Suppressor macrophage treated with lipopolysaccharide for 1 hour (primary cell): ENCODE results near the gene GTF2IRD1.
"Not testable (repeated sequence)": the region's sequence is repeated elsewhere in the genome, so short reads cannot be mapped to it uniquely, and the experiment has no call there.

Experiments used
- DNase-seq, 3 donors: peaks; one replicate each; pipeline ENCODE4 v3.0.0-alpha.2; 2020 to 2022

GTF2IRD1 gene

DNA sequence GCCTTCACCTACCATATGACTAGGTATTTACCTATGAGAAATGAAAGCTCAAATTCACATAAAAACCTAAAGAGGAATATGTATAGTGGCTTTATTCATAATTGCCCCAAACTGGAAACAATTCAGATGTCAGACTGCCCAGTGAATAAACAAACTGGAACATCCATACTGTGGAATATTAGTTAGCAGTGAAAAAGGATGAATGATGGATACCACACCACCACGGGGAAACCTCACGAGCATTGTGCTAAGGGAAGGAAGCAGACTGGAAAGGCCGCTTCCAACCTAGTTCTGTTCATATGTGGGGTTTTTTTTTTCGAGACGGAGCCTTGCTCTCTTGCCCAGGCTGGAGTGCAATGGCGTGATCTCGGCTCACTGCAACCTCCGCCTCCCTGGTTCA, 16.8 kb downstream of the GTF2IRD1 start:
- no peak for DNase-seq

DNA sequence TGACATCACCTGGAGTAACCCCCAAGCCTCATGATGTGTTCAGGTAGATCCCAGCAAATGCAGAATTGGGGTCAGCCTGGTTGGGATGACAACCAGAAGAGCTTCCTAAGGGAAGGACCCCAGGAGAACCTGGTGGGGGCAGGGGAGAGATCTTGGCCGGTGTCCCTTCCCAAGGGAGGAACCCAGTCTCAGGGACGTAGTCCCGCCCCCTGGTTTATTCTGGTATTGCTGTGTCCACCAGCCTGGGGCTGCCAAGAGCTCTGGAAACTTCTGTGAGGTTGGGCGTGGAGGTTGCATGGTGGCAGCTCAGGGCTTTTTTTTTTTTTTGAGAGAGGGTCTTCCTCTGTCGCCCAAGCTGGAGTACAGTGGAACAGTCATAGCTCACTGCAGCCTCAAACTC, 19.4 kb downstream of the GTF2IRD1 start:
- DNase-seq = no peak

DNA sequence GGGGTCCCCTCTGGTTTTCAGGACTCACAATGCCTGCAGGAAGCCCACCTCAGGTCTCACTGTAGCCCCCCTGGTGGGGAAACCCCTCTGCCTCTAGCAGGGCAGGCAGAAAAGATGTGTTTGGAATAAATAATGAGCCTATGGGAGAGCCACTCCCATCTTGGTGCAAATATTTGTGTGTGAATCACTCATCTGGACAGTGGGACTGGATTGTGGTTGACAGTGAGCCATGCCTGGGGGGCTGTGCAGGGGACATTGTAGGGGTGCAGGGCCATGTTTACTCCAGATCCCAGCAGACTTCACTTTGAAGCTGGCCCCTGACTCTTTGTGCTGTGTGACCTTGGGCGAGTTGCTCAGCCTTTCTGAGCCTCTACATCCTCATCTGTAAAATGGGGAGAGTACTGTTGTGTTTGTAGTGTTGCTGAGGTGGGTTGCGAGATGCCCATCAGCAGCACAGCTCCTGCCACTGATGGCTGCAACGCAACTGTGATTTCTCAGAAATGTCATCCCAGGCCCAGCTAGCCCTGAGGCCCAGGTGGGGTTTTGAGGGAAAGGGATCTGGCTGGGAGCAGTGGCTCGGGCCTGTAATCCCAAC, 20.7 kb downstream of the GTF2IRD1 start:
- no peak for DNase-seq

DNA sequence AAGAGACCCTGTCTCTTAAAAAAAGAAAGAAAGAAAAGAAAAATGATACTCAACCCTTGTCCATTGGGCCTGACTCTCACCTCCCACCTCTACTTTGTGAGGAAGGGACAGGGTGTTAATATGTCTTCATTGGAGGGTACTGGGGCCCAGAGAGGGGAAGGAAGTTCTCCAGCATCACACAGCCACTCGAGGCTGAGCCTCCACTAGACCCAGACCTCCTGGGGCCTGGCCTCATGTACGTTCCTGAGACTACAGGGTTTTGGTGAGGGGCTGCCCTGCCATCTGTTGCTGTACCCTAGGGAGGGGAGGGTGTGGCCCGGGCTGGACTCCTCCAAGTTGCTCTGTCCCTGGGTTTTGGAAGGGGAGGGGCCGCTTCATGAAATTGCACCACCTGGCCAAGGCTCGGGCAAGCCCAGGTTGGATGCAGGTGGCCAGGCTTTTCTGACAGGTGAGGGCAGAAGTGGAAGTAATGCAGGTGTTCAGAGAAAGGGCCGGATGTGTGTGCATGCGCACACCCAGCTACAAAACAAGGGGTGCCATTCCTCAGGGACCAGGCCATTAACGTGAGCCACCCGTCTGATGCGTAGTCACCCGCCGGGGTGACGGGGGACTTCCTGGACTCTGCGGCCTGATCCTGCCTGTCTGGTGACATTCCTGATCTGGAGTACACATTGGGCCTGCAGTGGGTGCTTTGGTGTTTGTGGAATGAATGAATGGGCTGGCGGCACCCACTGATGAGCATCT, 21.7 kb downstream of the GTF2IRD1 start:
- no peak for DNase-seq

DNA sequence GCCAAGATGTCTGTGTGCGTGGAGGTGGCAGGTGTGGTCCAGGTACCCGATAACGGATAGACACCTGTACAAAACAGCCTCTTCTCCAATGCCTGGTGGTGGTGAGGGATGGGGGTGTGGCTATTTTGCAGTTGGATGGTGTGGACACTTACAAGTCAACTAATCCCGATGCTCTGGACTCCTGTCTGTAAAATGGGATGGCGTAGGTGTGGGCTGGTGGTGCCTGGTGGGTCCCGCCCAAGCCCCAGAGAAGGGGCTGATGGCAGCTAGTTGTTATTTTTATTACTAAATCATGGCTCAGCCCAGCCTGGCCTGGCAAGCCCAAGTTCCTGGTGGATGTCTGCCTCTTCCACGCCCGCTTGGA, 22.3 kb downstream of the GTF2IRD1 start:
- DNase-seq = no peak

DNA sequence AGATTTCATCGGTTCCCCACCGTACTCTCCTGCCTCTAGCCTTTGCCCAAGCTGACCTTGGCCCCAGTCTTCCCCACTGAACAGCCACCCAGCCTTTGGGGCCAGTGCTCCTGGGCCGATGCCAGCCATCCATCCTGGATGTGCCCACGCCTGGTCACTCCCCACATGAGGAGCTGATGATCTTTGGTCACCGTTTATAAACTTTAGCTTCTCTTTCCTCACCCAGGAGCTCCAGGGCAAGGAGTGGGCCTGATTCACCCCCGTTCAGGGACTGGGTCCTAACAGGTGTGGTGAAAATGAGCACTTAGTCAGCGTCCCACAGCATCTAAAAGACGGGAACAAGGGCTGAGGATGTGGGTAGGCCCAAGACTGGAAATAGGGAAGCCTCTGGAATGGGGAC, 22.9 kb downstream of the GTF2IRD1 start:
- no peak for DNase-seq

DNA sequence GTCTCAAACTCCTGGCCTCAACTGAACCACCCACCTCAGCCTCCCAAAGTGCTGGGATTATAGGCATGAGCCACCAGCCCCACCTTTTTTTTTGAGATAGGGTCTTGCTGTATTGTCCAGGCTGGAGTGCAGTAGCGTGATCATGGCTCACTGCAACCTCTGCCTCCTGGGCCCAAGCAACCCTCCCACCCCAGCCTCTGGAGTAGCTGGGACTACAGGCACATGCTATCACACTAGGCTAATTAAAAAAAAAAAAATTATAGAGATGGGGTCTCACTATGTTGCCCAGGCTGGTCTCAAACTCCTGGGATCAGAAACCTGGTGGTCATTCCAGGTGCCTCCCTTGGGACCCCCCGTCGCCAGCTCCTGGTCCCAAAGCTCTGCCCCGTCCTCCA, 25.0 kb downstream of the GTF2IRD1 start:
- DNase-seq = no peak

DNA sequence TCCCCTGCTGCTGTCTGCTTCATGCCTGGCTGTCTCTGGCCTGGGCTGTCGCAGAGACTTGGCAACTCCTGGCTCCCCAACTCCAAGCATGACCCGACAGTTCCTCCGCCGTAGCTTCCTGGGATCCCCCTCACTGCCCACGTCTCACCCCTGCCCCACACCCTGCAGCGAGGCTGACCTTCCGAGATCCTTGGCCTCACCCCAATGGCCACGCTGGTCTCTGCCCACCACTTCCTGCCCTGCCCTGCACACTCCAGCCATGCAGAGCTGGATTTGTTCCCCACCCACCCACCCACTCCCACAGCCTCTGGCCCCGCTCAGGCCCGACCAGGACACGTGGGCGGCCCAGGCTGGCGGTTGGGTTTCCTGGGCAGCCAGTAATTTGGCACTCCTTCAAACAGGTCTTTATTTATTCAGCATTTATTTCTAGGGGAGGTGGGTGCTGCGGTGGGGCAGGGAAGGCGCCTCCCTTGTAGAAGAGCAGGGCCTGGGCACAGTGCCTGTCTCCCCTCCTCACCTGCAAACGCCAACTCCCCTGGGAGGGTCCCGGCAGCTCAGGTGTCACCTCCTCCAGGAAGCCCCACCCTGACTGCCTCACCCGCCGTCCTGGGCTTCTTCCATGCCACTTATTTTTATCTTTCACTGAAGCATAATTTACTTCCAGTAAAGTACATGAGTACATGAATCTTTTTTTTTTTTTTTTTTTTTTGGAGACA, 25.5 kb downstream of the GTF2IRD1 start:
- peak; percentile 78 to 90 (median 86) for DNase-seq

DNA sequence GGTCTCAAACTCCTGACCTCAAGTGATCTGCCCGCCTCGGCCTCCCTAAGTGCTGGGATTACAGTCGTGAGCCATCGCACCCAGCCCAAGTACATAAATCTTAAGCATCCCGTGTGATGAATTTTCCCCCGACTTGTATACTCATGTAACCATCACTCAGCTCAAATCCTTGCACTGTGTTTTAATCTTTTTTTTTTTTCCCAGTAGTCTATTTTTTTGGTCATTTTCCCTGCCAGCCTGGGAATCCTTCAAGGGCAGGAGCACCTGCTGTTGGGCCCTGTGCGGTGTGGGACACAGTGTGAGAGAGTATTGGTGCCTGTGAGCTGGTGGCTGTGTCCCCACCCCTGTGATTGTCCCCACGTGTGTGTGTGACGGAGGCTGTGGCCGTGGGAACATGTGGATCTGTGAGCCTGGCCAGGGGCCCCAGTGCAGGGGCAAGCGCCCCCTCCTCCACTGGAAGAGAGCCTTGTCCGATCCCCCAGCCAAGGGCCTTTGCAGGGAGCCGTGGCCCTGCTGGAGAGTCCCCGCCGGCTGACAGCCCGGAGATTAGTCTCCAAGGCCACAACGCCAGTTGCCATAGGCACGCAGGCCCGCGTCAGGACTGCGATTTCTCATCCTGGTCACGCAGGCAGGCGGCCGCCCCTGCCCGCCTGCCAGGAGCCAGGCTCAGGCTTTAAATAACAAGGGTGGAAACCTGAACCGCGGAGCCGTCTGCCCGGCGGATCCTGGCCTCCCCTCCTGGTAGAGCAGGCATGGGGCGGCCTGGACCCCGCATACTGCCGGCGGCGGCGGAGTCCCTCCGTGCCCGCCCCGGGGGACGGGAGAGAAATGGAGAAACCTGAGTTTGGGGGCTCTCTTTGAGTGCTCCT, 26.5 kb downstream of the GTF2IRD1 start:
- peak; percentile 86 to 91 (median 90) for DNase-seq

DNA sequence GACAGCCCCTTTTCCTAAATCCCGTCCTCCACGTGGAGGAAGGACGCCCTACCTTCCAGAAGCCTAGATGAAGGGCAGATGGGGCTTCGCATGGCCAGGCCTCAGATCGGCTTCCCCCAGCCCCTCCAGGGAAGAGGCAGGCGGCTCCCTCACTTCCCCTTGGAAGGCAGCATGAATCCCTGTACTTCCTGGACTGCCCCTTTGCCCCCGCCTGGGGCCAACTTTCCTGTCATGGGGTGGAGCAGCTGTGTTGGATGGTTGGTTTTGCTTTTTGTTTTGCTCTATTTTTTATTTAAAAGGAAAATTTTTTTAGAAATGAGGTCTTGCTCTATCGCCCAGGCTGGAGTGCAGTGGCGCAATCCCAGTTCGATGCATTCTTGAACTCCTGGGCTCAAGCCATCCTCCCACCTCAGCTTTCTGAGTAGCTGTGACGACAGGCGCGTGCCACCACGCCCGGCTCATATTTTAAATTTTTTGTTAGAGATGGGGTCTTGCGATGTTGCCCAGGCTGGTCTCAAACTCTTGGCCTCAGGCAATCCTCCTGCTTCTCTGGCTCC, 27.2 kb downstream of the GTF2IRD1 start:
- peak; percentile 27 to 79 (median 79) for DNase-seq

DNA sequence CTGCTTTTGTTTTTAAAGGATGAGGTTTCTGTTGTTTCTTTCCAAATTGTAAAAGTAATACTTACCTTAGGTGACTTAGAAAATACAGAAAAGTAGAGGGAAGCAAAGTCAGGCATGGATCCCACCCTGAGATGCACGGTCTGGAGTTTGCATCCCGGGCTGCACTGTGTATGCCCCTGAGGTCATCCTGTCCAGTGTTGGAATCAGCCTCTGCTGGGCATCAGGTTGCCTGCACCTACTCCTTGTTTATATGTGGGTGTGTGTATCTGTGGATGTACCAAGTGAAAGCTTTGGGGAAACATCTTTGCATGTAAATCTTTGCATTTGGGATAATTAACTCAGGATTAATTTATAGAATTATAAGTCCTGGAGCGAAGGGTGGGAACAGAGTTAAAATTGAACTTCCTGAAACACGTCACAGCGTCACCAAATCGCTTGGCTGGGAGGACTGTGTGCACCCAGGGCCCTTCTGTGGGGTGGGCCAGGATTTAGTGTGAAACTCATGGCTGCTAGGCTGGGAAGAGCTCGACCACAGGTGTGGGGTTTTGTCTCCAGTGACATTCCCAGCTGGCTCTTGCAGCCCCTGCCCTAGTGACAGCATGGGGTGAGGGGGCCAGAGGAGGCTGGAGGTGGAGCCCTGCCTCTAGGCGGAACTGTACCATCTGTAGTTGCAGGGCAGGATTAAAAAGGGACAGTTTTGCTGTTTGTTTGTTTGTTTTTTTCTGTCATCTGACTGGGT, 27.9 kb downstream of the GTF2IRD1 start:
- no peak for DNase-seq

DNA sequence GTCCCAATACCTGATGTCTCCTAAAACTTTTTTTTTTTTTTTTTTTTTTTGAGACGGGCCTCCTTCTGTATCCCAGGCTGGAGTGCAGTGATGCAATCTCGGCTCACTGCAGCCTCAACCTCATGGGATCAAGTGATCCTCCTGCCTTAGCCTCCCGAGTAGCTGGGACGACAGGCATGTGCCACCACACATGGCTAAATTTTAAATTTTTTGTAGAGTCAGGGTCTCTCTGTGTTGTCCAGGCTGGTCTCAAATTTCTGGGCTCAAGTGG, 28.4 kb downstream of the GTF2IRD1 start:
- no peak for DNase-seq

DNA sequence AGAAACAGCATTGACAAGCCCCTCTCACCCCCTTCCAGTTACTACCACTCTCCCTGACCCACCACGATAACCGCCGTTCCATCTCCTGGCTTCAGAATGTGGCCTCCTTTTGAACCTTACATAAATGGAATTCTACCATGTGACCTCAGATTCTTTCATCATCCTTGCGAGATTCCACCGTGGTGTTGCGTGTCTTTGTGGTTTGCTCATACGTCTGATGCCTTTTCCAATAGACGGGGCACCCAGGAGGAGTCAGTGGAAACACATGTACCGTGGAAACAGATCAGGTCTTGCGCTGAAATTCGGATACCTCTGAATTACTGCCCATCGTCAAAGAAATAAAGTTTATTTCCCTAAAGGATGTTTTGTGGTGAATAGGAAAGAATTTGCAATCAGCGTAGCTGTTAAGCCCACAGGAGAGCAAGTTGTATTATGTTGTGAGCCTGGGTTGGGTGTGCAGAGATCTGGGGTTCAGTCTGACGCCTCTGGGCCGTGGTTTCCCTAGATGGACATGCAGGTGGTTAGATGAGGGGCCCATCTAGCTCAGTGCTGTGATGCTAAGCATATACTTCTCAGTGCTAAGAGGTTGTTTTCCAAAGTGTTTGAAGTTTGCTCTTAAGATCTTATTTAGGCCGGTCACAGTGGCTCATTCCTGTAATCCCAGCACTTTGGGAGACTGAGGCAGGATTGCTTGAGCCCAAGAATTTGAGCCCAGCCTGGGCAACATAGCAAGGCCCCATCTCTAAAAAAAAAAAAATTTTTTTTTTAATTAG, 29.1 kb downstream of the GTF2IRD1 start:
- peak; percentile 62 to 68 (median 67) for DNase-seq

DNA sequence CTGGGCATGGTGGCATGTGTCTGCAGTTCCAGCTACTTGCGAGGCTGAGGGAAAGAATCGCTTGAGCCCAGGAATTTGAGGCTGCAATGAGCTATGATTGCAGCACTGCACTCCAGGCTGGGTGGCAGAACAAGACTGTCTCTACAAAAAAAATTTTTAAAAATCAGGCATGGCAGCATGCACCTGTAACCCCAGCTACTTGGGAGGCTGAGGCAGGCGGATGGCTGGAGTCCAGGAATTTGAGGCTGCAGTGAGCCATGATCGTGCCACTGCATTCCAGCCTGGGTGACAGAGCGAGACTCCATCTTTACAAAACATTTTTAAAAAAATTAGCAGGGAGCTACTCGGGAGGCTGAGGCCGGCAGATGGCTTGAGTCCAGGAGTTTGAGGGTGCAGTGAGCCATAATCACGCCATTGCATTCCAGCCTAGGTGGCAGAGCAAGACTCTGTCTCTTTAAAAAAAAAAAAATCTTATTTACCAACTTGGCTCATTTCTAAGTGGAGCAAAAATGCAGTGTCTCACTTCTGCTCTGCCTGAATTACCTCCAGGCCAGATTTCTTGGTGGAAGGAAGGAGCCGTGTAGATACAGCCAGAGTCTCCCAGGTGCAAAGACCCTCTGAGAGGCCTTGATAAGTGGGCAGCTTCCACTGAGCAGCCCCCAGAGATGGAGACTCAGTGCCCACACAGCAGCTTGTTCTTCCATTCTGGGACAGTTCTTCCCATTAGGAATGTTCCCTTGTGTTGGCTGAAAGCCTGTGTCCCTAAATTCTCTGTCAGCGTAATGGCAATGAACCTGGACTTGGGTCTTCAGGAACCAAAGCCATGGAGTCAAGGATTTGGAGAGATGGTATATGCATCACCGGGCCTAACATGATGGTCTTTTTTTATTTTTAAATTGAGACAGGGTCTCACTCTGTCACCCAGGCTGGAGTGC, 30.0 kb downstream of the GTF2IRD1 start:
- no peak for DNase-seq

DNA sequence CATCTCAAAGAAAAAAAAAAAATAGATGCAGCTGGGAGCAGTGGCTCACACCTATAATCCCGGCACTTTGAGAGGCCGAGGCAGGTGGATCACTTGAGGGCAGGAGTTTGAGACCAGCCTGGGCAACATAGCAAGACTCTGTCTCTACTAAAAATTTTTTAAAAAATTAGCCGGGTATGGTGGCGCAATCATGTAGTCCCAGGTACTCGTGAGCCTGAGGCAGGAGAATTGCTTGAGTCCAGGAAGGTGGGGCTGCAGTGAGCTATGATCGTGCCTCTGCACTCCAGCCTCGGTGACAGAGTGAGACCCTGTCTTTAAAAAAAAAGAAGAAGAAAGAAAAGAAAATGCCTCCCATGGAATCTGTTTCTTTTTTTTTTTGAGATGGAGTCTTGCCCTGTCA, 31.9 kb downstream of the GTF2IRD1 start:
- no peak for DNase-seq

DNA sequence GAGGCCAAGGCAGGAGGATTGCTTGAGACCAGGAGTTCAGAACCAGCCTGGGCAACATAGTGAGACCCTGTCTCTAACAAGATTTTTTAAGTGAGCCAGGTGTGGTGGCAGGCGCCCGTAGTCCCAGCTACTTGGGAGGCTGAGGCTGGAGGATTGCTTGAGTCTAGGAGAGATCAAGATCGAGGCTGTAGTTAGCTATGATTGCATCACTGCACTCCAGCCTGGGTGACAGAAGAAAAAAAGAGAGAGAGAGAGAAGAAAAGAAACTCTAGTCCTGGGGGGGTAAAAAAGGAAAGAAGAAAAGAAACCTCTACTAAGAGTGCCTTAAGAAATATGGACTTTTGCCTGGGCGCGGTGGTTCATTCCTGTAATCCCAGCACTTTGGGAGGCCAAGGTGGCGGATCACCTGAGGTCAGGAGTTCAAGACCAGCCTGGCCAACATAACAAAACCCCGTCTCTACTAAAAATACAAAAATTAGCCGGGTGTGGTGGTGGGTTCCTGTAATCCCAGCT, 34.9 kb downstream of the GTF2IRD1 start:
- not testable (repeated sequence) for DNase-seq

DNA sequence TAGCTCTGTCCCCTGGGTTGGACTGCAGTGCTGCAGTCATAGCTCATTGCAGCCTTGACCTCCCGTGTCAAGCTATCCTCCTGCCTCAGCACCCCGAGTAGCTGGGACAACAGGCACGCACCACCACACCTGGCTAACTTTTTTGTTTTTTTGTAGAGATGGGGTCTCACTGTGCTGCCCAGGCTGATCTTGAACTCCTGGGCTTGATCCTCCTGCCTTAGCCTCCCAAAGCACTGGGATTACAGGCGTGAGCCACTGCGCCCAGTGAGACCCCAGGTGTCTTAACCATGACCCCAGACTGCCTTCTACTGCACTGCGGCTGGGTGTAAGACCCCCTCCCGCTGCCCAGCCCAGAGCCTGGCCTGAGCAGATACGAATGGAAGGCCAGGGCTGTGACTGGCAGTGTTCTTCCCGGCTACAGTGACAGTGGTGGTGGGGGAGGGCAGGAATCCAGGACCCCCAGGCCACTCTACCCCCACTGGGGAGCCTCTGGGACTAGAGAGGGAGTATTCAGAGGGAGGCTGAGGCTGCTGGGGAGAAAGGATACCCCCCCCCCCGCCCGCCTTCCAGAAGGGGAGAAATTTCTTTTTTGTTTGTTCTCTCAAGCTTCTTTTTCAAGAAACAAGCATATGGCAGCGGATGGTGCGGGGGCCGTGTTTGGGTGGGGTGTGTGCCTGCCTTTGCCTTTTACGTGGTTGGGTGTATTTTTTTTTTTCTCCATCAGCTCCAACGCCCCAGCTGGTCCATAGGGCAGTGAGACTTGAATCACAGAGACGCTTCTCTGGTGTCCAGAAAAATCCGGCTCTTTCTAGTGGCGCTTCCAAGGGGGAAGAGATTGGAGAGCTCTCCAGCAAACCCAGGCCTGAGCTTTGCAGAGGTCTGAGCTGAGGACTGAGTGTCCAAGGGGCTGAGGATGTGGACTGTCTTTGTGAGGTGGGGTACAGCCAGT, 36.6 kb downstream of the GTF2IRD1 start:
- no peak for DNase-seq

DNA sequence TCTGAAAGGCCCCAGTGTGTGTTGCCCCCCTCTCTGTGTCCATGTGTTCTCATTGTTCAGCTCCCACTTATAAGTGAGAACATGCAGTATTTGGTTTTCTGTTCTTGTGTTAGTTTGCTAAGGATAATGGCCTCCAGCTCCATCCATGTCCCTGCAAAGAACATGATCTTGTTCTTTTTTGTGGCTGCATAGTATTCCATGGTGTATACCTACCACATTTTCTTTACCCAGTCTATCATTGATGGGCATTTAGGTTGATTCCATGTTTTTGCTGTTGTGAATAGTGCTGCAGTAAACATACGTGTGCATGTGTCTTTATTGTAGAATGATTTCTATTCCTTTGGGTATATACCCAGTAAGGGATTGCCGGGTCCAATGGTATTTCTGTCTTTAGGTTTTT, 37.8 kb downstream of the GTF2IRD1 start:
- DNase-seq = not testable (repeated sequence)

DNA sequence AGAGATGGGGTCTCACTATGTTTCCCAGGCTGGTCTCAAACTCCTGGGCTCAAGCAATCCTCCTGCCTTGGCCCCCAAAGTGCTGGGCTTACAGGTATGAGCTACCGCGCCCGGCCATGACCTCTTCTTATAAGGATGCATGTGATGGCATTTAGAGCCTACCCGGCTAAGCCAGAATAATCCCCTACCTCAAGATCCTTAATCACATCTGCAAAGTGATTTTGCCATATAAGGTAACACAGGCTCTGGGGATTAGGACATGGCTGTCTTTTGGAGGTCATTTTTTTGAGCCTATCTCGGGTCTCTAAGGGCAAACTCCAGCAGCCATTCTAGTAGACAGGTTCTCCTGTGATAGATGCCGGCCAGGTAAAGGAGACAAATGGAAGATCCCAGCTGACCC, 39.6 kb downstream of the GTF2IRD1 start:
- DNase-seq = no peak
